RWPE2 (cell line): ENCODE measurements around the gene WNT3A.

Source experiments
- ATAC-seq: fragments of 200-7000 bp; cut with Tn5 transposase; 3 replicates; pipeline ENCODE4 v1.9.1; 2021; ENCODE audit warnings: low read depth
- DNase-seq: peaks from one replicate; pipeline ENCODE4 v3.0.0-alpha.2; 2020; ENCODE audit warnings: low spot score
- H3K27ac ChIP-seq: fragments of 450-650 bp; 2 replicates; pipeline ENCODE4 v1.5.1; 2017; ENCODE audit warnings: mild to moderate bottlenecking; ENCODE audit not compliant: poor library complexity, severe bottlenecking
- H3K27me3 ChIP-seq: fragments of 250-450 bp; sonication (Bioruptor Pico); 2 replicates; pipeline ENCODE4 v1.5.1; 2021; ENCODE audit warnings: mild to moderate bottlenecking, moderate library complexity; ENCODE audit not compliant: insufficient read depth, poor library complexity, severe bottlenecking
- H3K36me3 ChIP-seq: fragments of 250-450 bp; sonication (Bioruptor Pico); 2 replicates; pipeline ENCODE4 v1.5.1; 2020; ENCODE audit warnings: low read depth, mild to moderate bottlenecking, moderate library complexity
- H3K4me1 ChIP-seq: fragments of 250-450 bp; sonication (Bioruptor Pico); 2 replicates; pipeline ENCODE4 v1.5.1; 2021; ENCODE audit warnings: mild to moderate bottlenecking, moderate library complexity; ENCODE audit not compliant: insufficient read depth, poor library complexity, severe bottlenecking
- H3K4me3 ChIP-seq: fragments of 250-450 bp; sonication (Bioruptor Pico); 2 replicates; pipeline ENCODE4 v1.5.1; 2021; ENCODE audit warnings: mild to moderate bottlenecking, moderate library complexity; ENCODE audit not compliant: severe bottlenecking
- H3K9me3 ChIP-seq: fragments of 250-450 bp; sonication (Bioruptor Pico); 2 replicates; pipeline ENCODE4 v1.5.1; 2021; ENCODE audit warnings: mild to moderate bottlenecking, moderate library complexity; ENCODE audit not compliant: severe bottlenecking
- CTCF ChIP-seq: fragments of 450-650 bp; IDR thresholded peaks from one replicate; pipeline ENCODE4 v1.5.1; 2017; ENCODE audit warnings: mild to moderate bottlenecking, moderate library complexity; ENCODE audit not compliant: poor library complexity, severe bottlenecking

WNT3A gene

GRCh38 chr1:228006034-228006785 is 588 bp upstream of the WNT3A start:
- Histone ChIP-seq H3K4me3 (peak overlapping the region; percentile 18), H3K27ac (no peak overlapping the region), H3K36me3 (no peaks in the 10 kb centered on the region), H3K9me3 (no peaks in the 10 kb centered on the region), H3K27me3 (peaks cover 13% of the 10 kb centered on the region), H3K4me1 (no peaks in the 10 kb centered on the region)
- ATAC-seq (peak; percentile 22; the same call in 1 of the 3 replicates), DNase-seq (no peak)
- no peak for TF ChIP-seq CTCF

- Histone ChIP-seq H3K27ac (no peak overlapping the region), H3K27me3 (peaks cover 13% of the 10 kb centered on the region), H3K36me3 (no peaks in the 10 kb centered on the region), H3K9me3 (no peaks in the 10 kb centered on the region), H3K4me1 (peaks cover 3% of the 10 kb centered on the region), H3K4me3 (peak overlapping the region; percentile 21)
- ATAC-seq (peak; percentile 25; the same call in 1 of the 3 replicates), DNase-seq (no peak)
- TF ChIP-seq CTCF = no peak
Observed at GRCh38 chr1:228007049-228007800, 427 bp downstream of the WNT3A start.

GRCh38 chr1:228007801-228008341 is 1.1 kb downstream of the WNT3A start:
- DNase-seq (no peak), ATAC-seq (no peak)
- no peaks in the 10 kb centered on the region for H3K36me3 ChIP-seq
- H3K27ac ChIP-seq = no peak overlapping the region
- peaks cover 13% of the 10 kb centered on the region for H3K27me3 ChIP-seq
- H3K4me3 ChIP-seq = no peak overlapping the region
- no peaks in the 10 kb centered on the region for H3K9me3 ChIP-seq
- peaks cover 6% of the 10 kb centered on the region for H3K4me1 ChIP-seq
- no peak for TF ChIP-seq CTCF

DNA sequence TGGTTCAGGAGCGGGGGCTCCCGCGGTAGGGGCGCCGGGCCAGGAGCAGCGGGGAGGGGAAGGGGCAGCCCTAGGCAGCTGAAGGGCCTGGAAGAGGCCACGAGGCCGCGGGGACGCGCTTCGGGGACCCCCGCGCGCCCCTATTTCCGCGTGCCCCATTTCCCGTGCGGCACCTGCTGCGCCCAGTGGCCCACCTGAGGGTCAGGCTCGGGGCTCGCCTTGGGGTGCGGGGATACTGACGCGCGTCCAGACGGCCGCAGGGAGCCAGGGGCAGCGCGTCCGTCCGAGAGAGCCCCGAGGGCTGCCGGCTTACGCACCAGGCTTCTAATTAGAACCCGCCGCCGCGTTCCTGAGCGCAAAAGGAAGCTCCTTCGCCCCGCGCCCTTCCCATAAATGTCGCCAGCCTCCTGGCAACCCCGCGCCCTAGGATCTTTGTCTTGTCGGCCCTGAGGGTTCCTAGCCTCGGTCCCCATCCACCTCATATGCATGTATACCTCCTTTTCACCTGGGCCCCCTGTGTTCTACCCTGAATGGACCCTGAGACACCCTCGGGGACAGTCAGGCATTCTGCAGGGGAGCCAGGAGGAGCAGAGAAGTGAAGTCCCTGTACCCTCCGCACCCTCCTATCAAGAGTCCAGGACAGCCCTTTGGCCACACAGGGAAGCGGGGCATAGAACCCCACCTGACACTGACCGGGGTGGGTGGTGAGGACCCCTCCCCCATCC is 1.8 kb downstream of the WNT3A start:
- H3K27me3 ChIP-seq = peaks cover 13% of the 10 kb centered on the region
- H3K4me1 ChIP-seq = peaks cover 11% of the 10 kb centered on the region

More for the DNA sequence above, 1.8 kb downstream of the WNT3A start:
- Histone ChIP-seq H3K4me3 (no peak overlapping the region), H3K27ac (no peak overlapping the region), H3K36me3 (no peaks in the 10 kb centered on the region), H3K9me3 (no peaks in the 10 kb centered on the region)
- DNase-seq = no peak
- no peak for ATAC-seq
- TF ChIP-seq CTCF = no peak
